Nephron (organoid): ENCODE results near the gene APPL2.

Source experiments
- H3K27ac Mint-ChIP-seq, 3 experiments: 2 replicates each; pipeline ENCODE4 v1.8.0; 2020; ENCODE audit warnings: mixed read lengths in 3 of 3, mild to moderate bottlenecking in 2 of 3, moderate library complexity in 1 of 3
- H3K27me3 Mint-ChIP-seq: 2 replicates; pipeline ENCODE4 v1.8.0; 2021; ENCODE audit warnings: low read depth, mild to moderate bottlenecking, moderate library complexity, mixed read lengths
- H3K36me3 Mint-ChIP-seq: 2 replicates; pipeline ENCODE4 v1.8.0; 2020; ENCODE audit warnings: low read depth, mixed read lengths
- H3K4me1 Mint-ChIP-seq: 2 replicates; pipeline ENCODE4 v1.8.0; 2020; ENCODE audit warnings: mixed read lengths
- H3K4me3 Mint-ChIP-seq, 3 experiments: 2 replicates each; pipeline ENCODE4 v1.8.0; 2020; ENCODE audit warnings: mild to moderate bottlenecking in 3 of 3, mixed read lengths in 3 of 3, moderate library complexity in 2 of 3
- H3K9me3 Mint-ChIP-seq: 2 replicates; pipeline ENCODE4 v1.8.0; 2020; ENCODE audit warnings: mixed read lengths
- TF ChIP-seq, protein P1 (sequence below), 3 experiments: fragments of 200-600 bp; sonication (generic); IDR thresholded peaks; one replicate each; pipeline ENCODE4 v1.5.0; 2021; ENCODE audit warnings: antibody characterized with exemption in 3 of 3; ENCODE audit not compliant: unreplicated experiment in 3 of 3

APPL2 gene

DNA sequence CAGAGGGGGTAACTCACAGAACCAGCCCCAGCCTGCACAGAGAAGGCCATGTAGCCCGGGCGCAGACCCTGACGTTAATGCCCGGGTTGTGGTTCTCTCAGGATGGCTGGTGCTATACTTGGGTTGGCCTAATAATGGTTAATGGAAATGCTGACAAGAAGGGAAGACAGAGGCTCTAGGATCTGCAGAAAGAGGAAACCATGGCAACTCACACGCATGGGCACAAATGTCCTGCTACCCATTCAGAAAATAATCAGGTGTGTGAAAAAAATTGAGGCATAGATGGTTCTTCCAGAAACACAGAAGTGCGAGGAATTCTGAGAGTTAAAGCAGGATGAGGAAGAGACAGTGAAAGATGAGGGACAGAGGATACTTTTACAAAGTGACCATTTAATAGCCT, 33.8 kb downstream of the APPL2 start:
- Mint-ChIP-seq H3K36me3 (peaks cover 85% of the 10 kb centered on the region), H3K27ac (no peak overlapping the region), H3K9me3 (no peaks in the 10 kb centered on the region), H3K4me1 (no peaks in the 10 kb centered on the region), H3K4me3 (no peak overlapping the region), H3K27me3 (no peaks in the 10 kb centered on the region)
- TF ChIP-seq, protein P1, sequence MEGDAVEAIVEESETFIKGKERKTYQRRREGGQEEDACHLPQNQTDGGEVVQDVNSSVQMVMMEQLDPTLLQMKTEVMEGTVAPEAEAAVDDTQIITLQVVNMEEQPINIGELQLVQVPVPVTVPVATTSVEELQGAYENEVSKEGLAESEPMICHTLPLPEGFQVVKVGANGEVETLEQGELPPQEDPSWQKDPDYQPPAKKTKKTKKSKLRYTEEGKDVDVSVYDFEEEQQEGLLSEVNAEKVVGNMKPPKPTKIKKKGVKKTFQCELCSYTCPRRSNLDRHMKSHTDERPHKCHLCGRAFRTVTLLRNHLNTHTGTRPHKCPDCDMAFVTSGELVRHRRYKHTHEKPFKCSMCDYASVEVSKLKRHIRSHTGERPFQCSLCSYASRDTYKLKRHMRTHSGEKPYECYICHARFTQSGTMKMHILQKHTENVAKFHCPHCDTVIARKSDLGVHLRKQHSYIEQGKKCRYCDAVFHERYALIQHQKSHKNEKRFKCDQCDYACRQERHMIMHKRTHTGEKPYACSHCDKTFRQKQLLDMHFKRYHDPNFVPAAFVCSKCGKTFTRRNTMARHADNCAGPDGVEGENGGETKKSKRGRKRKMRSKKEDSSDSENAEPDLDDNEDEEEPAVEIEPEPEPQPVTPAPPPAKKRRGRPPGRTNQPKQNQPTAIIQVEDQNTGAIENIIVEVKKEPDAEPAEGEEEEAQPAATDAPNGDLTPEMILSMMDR (IDR thresholded peaks at IDR 0.05; ENCODE audit: unreplicated experiment in 3 of 3) = no peak

DNA sequence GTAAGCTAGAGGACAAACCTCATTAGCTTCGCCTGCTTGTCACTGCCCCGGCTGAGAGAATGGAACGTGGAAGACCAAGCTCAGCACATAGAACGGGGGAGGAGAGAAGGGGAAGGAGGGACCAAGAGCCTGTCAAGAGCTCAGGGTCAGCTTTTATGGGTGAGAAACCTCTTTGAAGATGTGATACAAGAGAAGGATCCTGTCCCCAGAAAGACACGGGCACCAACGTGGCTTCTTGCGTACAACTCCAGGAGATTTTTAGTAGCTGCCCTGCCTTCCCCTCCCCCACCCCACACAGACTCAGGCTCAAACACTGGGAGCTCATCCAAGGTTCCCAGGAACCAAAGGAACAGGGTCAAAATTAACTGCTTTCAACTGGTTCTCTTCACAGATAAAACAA, 34.7 kb downstream of the APPL2 start:
- no peaks in the 10 kb centered on the region for H3K27me3 Mint-ChIP-seq
- H3K36me3 Mint-ChIP-seq = peaks cover 81% of the 10 kb centered on the region
- no peaks in the 10 kb centered on the region for H3K4me1 Mint-ChIP-seq
- TF ChIP-seq, protein P1 (IDR thresholded peaks at IDR 0.05; ENCODE audit: unreplicated experiment in 3 of 3) = no peak
- no peaks in the 10 kb centered on the region for H3K9me3 Mint-ChIP-seq
- H3K4me3 Mint-ChIP-seq = peak overlapping the region in 1 of 3 experiments; percentile 46
- peak overlapping the region in 1 of 3 experiments; percentile 33 for H3K27ac Mint-ChIP-seq

DNA sequence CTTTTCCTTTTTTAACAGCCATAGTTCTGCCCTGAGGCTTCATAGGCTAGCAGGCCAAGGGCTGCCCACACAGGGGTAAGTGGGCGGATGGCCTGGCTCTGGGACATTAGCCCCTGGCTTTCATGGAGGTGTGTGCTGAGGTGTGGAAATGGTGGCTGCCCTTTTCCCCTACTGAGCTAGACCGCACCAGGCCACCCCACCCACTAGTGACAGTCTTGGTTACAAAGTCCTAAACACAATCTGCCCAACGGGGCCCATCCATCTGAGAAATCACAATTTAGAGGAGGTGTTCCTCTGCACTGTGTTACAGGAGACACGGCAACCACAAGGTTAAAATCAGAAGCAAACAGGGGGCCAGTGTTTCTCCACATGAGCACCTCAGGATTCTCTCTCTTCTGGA, 35.6 kb downstream of the APPL2 start:
- Mint-ChIP-seq H3K36me3 (peaks cover 76% of the 10 kb centered on the region), H3K9me3 (no peaks in the 10 kb centered on the region), H3K27me3 (no peaks in the 10 kb centered on the region), H3K4me3 (no peak overlapping the region), H3K4me1 (no peaks in the 10 kb centered on the region), H3K27ac (no peak overlapping the region)
- TF ChIP-seq, protein P1 (IDR thresholded peaks at IDR 0.05; ENCODE audit: unreplicated experiment in 3 of 3) = no peak

DNA sequence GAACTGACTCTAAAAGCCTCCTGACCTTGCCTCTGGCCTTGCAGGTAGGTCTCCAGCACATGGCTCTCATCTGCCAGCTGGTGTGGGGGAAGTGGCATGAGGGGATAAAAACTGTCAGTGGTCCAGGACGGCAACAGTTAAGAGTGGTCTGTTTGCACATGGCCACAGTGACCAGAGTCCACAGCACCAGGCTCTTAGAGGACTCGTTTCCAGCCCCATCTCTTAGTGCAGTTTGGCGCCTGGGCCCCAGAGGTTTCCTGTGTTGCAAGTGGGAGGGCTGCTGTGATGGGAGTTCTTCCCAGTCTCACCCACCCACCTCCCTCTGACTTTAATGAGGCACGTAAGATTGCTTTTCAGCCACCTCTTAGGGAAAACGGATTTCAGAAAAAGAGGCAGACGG, 37.0 kb downstream of the APPL2 start:
- no peaks in the 10 kb centered on the region for H3K4me1 Mint-ChIP-seq
- no peaks in the 10 kb centered on the region for H3K9me3 Mint-ChIP-seq
- H3K36me3 Mint-ChIP-seq = peaks cover 72% of the 10 kb centered on the region
- no peaks in the 10 kb centered on the region for H3K27me3 Mint-ChIP-seq
- H3K4me3 Mint-ChIP-seq = no peak overlapping the region
- TF ChIP-seq, protein P1 (IDR thresholded peaks at IDR 0.05; ENCODE audit: unreplicated experiment in 3 of 3) = no peak
- peak overlapping the region in 2 of 3 experiments; percentile 21 to 43 for H3K27ac Mint-ChIP-seq

DNA sequence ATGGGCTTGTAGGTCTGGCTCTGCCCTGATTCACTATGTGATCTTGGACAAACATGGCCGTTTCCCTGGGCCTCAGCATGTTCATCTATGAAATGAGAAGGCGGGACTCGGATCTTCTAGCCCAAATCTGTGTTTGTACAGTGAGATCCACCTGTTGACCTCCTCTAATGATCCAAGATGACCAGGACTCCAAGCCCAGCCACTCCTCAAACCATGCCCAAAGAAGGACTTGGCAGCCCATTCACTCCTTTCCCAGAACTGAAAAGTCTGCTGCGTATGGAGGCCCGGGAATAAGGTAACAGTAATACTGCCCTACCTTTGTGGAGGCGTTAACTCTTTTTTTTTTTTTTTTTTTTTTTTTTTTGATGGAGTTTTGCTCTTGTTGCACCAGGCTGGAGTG, 39.9 kb downstream of the APPL2 start:
- no peaks in the 10 kb centered on the region for H3K27me3 Mint-ChIP-seq
- no peaks in the 10 kb centered on the region for H3K9me3 Mint-ChIP-seq
- peaks cover 75% of the 10 kb centered on the region for H3K36me3 Mint-ChIP-seq
- no peak overlapping the region for H3K4me3 Mint-ChIP-seq
- TF ChIP-seq, protein P1 (IDR thresholded peaks at IDR 0.05; ENCODE audit: unreplicated experiment in 3 of 3) = no peak
- no peaks in the 10 kb centered on the region for H3K4me1 Mint-ChIP-seq
- no peak overlapping the region for H3K27ac Mint-ChIP-seq

DNA sequence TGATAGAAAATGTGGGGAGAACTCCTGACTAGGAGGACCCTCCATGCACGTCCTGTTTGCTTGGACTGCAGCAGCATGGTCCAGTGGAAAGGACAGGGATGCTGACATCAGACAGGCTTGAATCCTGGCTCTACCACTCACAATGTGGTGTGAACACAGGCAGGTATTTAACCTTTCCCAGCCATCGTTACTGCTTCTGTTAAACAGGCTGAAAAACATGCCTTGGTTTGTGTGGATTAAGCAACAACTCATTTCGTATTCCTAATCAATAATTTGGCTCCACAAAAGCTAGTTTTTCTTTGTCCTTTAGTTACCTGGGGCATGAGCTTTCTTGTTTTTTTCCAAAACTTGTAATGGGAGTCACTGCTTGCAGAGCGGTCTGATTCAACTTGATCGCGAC, 41.0 kb downstream of the APPL2 start:
- TF ChIP-seq, protein P1 (IDR thresholded peaks at IDR 0.05; ENCODE audit: unreplicated experiment in 3 of 3) = no peak
- Mint-ChIP-seq H3K4me3 (no peak overlapping the region), H3K27ac (peak overlapping the region in 1 of 3 experiments; percentile 43), H3K4me1 (no peaks in the 10 kb centered on the region), H3K9me3 (no peaks in the 10 kb centered on the region), H3K36me3 (peaks cover 80% of the 10 kb centered on the region), H3K27me3 (no peaks in the 10 kb centered on the region)
